Glutamatergic neuron (in vitro differentiated cells): ENCODE data around the gene ABHD12. TPM values are rescaled to one million over a fixed set of nuclear protein-coding genes. Genes with fewer than 3 reads are reported as not detected.

Source experiments
- DNase-seq: peaks from one replicate; pipeline ENCODE4 v3.0.0; 2022
- H3K27ac Mint-ChIP-seq: one replicate; pipeline ENCODE4 v1.8.0; 2020; ENCODE audit warnings: mild to moderate bottlenecking, mixed read lengths, inconsistent platforms; ENCODE audit not compliant: unreplicated experiment
- H3K27me3 Mint-ChIP-seq: one replicate; pipeline ENCODE4 v1.8.0; 2020; ENCODE audit warnings: mild to moderate bottlenecking, moderate library complexity, mixed read lengths, inconsistent platforms; ENCODE audit not compliant: unreplicated experiment
- H3K36me3 Mint-ChIP-seq: one replicate; pipeline ENCODE4 v1.8.0; 2020; ENCODE audit warnings: mild to moderate bottlenecking, mixed read lengths, inconsistent platforms; ENCODE audit not compliant: unreplicated experiment
- H3K4me1 Mint-ChIP-seq: one replicate; pipeline ENCODE4 v1.8.0; 2020; ENCODE audit warnings: mild to moderate bottlenecking, low read depth, mixed read lengths, inconsistent platforms; ENCODE audit not compliant: unreplicated experiment
- H3K4me3 Mint-ChIP-seq: one replicate; pipeline ENCODE4 v1.8.0; 2020; ENCODE audit warnings: mild to moderate bottlenecking, mixed read lengths, inconsistent platforms; ENCODE audit not compliant: unreplicated experiment
- H3K9me3 Mint-ChIP-seq: one replicate; pipeline ENCODE4 v1.8.0; 2020; ENCODE audit warnings: mild to moderate bottlenecking, moderate library complexity, mixed read lengths, inconsistent platforms; ENCODE audit not compliant: unreplicated experiment
- total RNA-seq: library from RNA; stranded (reverse); fragmentation: NEBNext Ultra II Directional; extraction: Animal tissue kit (Norgen Biotek cat#: 25700); gene quantifications from one replicate; pipeline ENCODE4 v1.2.1, GENCODE V29; 2021; ENCODE audit not compliant: unreplicated experiment
- TF ChIP-seq, protein P1 (sequence below): fragments of 200-600 bp; sonication (generic); IDR thresholded peaks from one replicate; pipeline ENCODE4 v1.5.0; 2021; ENCODE audit not compliant: partially characterized antibody, unreplicated experiment

Gene ABHD12
- total RNA-seq, 1 donor from 2014 or later: 101 TPM

DNA sequence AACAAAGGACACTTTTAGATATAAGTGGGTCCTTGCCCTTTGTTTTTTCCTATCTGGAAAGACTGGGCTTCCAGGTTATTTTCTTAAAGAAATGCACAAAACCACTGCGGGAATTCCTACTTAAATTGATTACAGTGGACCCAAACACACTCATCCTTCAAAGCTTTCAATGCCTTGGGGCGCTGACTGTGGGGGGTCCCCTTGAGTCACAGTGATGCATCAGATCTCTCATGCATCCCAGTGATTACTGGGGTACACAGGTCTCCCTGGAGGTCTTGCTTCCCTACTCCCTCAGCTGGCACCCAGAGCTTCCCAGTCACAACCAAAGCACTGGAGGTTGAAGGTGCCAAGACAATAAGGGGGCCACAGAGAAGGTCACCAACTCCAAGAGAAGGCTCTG lies 20.7 kb downstream of the ABHD12 start:
- TF ChIP-seq, protein P1, sequence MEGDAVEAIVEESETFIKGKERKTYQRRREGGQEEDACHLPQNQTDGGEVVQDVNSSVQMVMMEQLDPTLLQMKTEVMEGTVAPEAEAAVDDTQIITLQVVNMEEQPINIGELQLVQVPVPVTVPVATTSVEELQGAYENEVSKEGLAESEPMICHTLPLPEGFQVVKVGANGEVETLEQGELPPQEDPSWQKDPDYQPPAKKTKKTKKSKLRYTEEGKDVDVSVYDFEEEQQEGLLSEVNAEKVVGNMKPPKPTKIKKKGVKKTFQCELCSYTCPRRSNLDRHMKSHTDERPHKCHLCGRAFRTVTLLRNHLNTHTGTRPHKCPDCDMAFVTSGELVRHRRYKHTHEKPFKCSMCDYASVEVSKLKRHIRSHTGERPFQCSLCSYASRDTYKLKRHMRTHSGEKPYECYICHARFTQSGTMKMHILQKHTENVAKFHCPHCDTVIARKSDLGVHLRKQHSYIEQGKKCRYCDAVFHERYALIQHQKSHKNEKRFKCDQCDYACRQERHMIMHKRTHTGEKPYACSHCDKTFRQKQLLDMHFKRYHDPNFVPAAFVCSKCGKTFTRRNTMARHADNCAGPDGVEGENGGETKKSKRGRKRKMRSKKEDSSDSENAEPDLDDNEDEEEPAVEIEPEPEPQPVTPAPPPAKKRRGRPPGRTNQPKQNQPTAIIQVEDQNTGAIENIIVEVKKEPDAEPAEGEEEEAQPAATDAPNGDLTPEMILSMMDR: no peak
- no peak overlapping the region for H3K4me3 Mint-ChIP-seq
- no peak overlapping the region for H3K27ac Mint-ChIP-seq
- H3K36me3 Mint-ChIP-seq: peaks cover 23% of the 10 kb centered on the region
- DNase-seq: no peak
- H3K9me3 Mint-ChIP-seq: peaks cover 7% of the 10 kb centered on the region
- H3K27me3 Mint-ChIP-seq: peaks cover 3% of the 10 kb centered on the region
- no peaks in the 10 kb centered on the region for H3K4me1 Mint-ChIP-seq

DNA sequence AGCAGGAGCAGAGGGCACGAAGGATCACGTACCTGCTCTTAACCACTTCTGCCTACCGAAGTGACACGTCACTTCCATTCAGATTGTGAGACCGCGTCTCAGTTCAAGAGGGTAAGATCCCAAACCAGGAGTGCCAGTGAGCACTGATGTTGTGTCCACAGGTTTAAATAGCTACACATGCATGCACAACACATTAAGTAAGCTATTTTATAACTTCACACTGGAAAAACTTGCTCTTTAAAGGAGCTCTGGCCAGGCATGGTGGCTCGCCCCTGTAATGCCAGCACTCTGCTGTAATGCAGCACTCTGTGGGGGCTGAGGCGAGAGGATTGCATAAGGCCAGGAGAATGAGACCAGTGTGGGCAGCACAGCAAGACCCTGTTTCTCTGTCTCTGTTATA lies 21.1 kb downstream of the ABHD12 start:
- TF ChIP-seq, protein P1: no peak
- Mint-ChIP-seq H3K27me3 (peaks cover 3% of the 10 kb centered on the region), H3K4me3 (no peak overlapping the region), H3K27ac (no peak overlapping the region), H3K36me3 (peaks cover 23% of the 10 kb centered on the region), H3K9me3 (peaks cover 7% of the 10 kb centered on the region), H3K4me1 (no peaks in the 10 kb centered on the region)
- DNase-seq: no peak

DNA sequence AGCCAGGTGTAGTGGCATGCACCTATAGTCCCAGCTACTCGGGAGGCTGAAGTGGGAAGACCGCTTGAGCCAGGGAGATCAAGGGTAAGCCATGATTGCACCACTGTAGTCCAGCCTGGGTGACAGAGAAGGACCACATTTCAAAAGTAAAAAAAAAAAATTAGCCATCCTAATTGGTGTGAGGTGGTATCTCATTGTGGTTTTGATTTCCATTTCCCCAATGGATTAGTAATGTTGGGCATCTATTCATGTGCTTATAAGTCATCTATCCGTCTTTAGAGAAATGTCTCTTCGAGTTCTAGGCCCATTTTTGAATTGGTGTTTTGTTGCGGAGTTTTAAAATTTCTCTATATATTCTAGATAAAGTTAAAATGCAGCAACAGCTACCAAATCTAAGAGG lies 21.7 kb downstream of the ABHD12 start:
- DNase-seq: no peak
- H3K27me3 Mint-ChIP-seq: peaks cover 3% of the 10 kb centered on the region
- no peak overlapping the region for H3K27ac Mint-ChIP-seq
- no peaks in the 10 kb centered on the region for H3K4me1 Mint-ChIP-seq
- H3K9me3 Mint-ChIP-seq: peaks cover 4% of the 10 kb centered on the region
- TF ChIP-seq, protein P1: no peak
- H3K4me3 Mint-ChIP-seq: no peak overlapping the region
- H3K36me3 Mint-ChIP-seq: peaks cover 19% of the 10 kb centered on the region

DNA sequence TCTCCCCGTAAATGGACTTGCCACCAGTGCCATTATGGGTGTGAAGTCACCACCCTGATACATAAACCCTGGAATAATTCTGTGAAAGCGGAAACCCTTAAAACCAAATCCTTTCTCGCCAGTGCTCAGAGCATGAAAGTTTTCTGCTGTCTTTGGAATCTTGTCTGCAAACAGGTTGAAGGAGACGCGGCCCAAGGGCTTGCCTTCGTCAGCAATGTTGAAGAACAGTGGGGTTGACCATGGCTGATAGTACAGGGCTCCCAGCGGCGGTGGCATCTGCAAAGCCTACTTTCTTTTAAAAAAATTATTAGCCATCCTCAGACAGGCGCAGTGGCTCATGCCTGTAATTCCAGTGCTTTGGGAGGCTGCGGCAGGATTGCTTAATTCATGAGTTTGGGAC lies 22.1 kb downstream of the ABHD12 start:
- no peak overlapping the region for H3K27ac Mint-ChIP-seq
- no peak overlapping the region for H3K4me3 Mint-ChIP-seq
- H3K27me3 Mint-ChIP-seq: peaks cover 3% of the 10 kb centered on the region
- peaks cover 4% of the 10 kb centered on the region for H3K9me3 Mint-ChIP-seq
- DNase-seq: no peak
- H3K36me3 Mint-ChIP-seq: peaks cover 14% of the 10 kb centered on the region
- no peaks in the 10 kb centered on the region for H3K4me1 Mint-ChIP-seq
- TF ChIP-seq, protein P1: no peak

DNA sequence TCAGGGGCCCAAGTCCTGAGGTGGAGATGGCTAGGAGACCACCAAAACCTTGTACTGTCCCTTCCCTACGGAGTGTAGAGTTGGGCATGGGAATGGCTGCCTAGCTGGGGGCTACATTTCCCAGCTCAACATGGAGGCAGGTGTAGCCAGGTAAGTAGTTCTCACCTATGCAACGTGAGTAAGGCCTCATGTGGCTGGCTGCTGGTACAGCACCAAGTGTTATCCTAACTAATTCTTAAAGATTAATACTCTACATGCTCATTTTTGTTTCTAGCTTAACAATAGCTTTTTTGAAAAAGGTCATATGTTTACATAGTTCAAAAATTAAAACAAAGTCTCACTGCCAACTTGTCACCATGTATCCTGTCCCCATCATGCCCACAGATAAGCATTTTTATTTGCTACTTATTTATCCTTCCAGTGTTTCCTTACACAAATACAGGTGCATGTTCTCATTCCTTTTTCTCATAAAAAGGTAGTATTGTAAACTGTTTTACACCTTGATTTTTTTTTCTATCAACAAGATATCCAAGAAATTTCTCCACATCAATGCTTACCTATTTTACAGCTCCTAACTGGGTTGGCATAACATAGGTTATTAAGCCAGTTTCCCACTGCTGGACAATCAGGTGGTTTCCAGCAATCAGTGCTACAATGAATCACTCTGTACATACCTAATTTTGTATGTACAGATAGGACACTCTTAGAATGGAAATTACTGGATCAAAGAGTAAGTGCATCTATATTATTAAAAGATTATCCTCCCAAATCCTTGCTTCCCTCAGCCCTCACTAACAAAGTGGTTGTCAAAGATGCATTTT lies 25.5 kb downstream of the ABHD12 start:
- TF ChIP-seq, protein P1: no peak
- Mint-ChIP-seq H3K27me3 (peaks cover 4% of the 10 kb centered on the region), H3K4me1 (no peaks in the 10 kb centered on the region), H3K9me3 (no peaks in the 10 kb centered on the region), H3K36me3 (no peaks in the 10 kb centered on the region), H3K27ac (no peak overlapping the region), H3K4me3 (no peak overlapping the region)
- no peak for DNase-seq
